Left ventricle myocardium inferior (tissue), 1 donor: ENCODE data around the gene CCDC51. TPM values are rescaled to one million over a fixed set of nuclear protein-coding genes. Genes with fewer than 3 reads are reported as not detected.

ENCODE experiments used
- DNase-seq: peaks from one replicate; pipeline ENCODE4 v3.0.0-alpha.2; 2020
- H3K27ac ChIP-seq: fragments of 200-600 bp; replicated peaks from 2 replicates; pipeline ENCODE4 v1.8.0; 2021
- H3K27me3 ChIP-seq: fragments of 200-600 bp; 2 replicates; pipeline ENCODE4 v1.8.0; 2021; ENCODE audit warnings: low read depth
- H3K36me3 ChIP-seq: fragments of 200-600 bp; 2 replicates; pipeline ENCODE4 v1.8.0; 2021
- H3K4me1 ChIP-seq: fragments of 200-600 bp; 2 replicates; pipeline ENCODE4 v1.8.0; 2021
- H3K4me3 ChIP-seq: fragments of 200-600 bp; 2 replicates; pipeline ENCODE4 v1.8.0; 2021; ENCODE audit warnings: mild to moderate bottlenecking, moderate library complexity
- H3K9me3 ChIP-seq: fragments of 200-600 bp; replicated peaks from 2 replicates; pipeline ENCODE4 v1.8.0; 2021
- CTCF ChIP-seq: fragments of 200-600 bp; IDR thresholded peaks from 2 replicates; pipeline ENCODE4 v1.8.0; 2021; ENCODE audit warnings: antibody characterized with exemption, mild to moderate bottlenecking, borderline replicate concordance
- intact Hi-C: fragments of 100-400 bp; cut with micrococcal nuclease; formaldehyde crosslinking; loops from one replicate; pipeline ENCODE4 v1.11.0; 2022
- total RNA-seq: library from RNA; stranded (reverse); fragmentation: NEBNext Ultra II Directional; extraction: Animal tissue kit (Norgen Biotek cat#: 25700); gene quantifications from one replicate; pipeline ENCODE4 v1.2.1, GENCODE V29; 2021
- donor health status: DM: no; HTN: yes; CAD: no; lungs with severe emphysema.

CCDC51 gene
- total RNA-seq, 1 donor from 2014 or later = 13.9 TPM

DNA sequence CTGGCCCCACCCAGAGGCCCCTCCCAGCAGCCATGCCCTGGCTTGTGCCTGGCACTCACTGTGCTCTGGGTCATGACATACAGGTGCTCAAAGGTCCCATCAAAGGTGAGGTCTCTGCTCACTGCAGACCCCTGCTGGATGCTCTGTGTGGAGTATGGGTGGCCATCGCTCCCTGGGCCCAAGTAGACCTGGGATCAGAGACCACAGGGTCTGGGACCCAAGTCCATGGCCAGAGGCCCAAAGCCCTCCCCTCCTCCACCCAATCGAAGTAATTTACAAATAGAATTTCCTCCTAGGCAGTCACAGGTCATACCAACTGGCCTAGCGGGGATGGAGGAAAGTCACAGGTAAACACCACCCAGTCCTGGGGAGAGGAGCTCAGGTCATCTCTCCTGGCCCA is 17.6 kb downstream of the CCDC51 start:
- no peaks in the 10 kb centered on the region for H3K9me3 ChIP-seq
- peaks cover 31% of the 10 kb centered on the region for H3K36me3 ChIP-seq
- TF ChIP-seq CTCF = no peak
- DNase-seq = no peak
- H3K4me1 ChIP-seq = peaks cover 62% of the 10 kb centered on the region
- H3K27me3 ChIP-seq = no peaks in the 10 kb centered on the region
- no peak overlapping the region for H3K27ac ChIP-seq
- H3K4me3 ChIP-seq = no peak overlapping the region
- intact Hi-C loops = no loop called here

DNA sequence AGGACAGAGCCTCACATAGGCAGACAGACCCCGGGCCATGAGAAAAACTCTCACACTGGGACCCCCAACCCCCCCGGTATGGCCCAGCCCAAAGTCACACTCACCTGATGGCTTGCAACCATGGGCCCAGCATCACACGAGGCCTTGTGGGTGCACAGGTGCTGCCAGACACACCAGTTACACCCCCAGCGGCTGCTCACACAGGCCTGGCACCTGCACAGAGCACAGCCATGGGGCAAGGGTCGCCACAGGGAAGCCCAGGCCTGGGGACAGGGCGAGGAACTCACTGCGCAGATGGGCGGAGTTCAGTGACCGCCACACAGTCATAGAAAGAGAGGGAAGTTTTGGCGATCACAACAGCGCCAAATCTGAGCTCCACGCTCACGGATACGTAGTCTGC is 19.4 kb downstream of the CCDC51 start:
- Histone ChIP-seq H3K27ac (no peak overlapping the region), H3K4me3 (no peak overlapping the region), H3K27me3 (no peaks in the 10 kb centered on the region), H3K4me1 (peaks cover 45% of the 10 kb centered on the region), H3K36me3 (peaks cover 47% of the 10 kb centered on the region), H3K9me3 (no peaks in the 10 kb centered on the region)
- intact Hi-C loops = no loop called here
- TF ChIP-seq CTCF = no peak
- no peak for DNase-seq

DNA sequence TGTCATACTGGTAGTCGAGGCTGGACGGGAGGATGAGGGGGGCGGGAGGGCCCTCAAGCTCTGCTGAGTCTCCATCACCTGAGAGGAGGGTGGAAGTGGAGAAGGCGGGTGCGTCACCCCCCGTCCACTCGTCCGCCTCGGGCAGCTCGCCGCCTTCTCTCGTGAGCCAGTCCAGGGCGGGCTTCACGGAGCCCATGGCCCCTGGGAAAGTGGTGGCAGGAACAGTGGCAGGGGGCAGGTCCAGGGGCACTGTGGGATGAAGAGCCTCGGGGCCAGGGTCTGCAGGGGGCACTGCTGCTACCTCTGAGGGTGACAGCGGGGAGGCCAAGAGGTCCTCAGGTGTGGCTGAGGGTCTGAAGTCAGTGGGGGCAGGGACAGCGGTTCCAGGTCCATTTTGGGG is 20.3 kb downstream of the CCDC51 start:
- intact Hi-C loops = no loop called here
- H3K36me3 ChIP-seq = peaks cover 57% of the 10 kb centered on the region
- no peaks in the 10 kb centered on the region for H3K9me3 ChIP-seq
- no peak for DNase-seq
- H3K4me3 ChIP-seq = no peak overlapping the region
- H3K27ac ChIP-seq = no peak overlapping the region
- peaks cover 35% of the 10 kb centered on the region for H3K4me1 ChIP-seq
- TF ChIP-seq CTCF = no peak
- no peaks in the 10 kb centered on the region for H3K27me3 ChIP-seq

DNA sequence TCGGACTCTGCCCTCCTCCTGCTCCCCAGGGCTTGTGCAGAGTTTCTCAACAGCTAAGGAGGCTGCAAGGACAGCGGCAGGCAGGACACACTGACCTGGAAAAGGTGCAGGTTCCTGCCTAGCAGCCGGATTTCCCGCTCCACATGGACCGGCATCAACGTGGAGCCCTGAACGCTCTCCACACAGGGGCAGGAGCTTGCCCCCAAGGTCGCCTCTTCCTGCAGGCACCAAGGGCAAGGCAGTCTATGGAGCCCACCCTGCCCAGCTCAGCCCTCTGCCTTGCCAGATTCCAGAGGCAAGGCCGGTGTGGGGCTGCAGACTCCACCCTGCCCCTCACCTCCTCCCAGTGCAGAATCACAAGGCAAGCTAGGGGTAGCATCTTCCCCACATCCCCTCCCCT is 20.8 kb downstream of the CCDC51 start:
- H3K36me3 ChIP-seq = peaks cover 61% of the 10 kb centered on the region
- intact Hi-C loops = no loop called here

GRCh38 chr3:48418651-48419050 is 21.3 kb downstream of the CCDC51 start:
- Histone ChIP-seq H3K4me3 (no peak overlapping the region), H3K4me1 (peaks cover 26% of the 10 kb centered on the region), H3K36me3 (peaks cover 66% of the 10 kb centered on the region), H3K9me3 (no peaks in the 10 kb centered on the region), H3K27ac (no peak overlapping the region), H3K27me3 (no peaks in the 10 kb centered on the region)
- no peak for TF ChIP-seq CTCF
- no peak for DNase-seq
- intact Hi-C loops = no loop called here

More for the DNA sequence above, 20.8 kb downstream of the CCDC51 start:
- Histone ChIP-seq H3K4me1 (peaks cover 31% of the 10 kb centered on the region), H3K27ac (no peak overlapping the region), H3K27me3 (no peaks in the 10 kb centered on the region), H3K9me3 (no peaks in the 10 kb centered on the region), H3K4me3 (no peak overlapping the region)
- DNase-seq = no peak
- no peak for TF ChIP-seq CTCF

DNA sequence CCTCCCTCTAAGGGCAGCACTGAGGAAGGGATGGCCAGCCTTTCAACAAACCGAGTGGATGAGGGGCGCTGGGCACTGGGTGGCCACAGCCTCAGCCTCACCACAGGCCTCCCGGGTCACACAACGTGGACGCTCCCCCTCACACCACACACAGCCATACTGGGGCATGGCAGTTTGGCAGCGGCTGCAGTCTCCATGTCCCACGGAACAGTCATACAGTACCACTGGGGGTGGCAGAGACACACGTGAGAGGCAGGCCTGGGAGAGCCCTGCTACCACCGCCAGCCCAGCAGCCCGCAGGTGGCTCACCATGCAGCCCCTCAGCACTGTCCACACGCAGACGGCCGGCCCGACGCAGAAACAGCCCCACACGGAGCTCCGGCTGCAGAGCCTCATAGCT is 21.8 kb downstream of the CCDC51 start:
- Histone ChIP-seq H3K4me1 (peaks cover 21% of the 10 kb centered on the region), H3K9me3 (no peaks in the 10 kb centered on the region), H3K4me3 (no peak overlapping the region), H3K27ac (no peak overlapping the region), H3K36me3 (peaks cover 70% of the 10 kb centered on the region), H3K27me3 (no peaks in the 10 kb centered on the region)
- intact Hi-C loops = no loop called here
- TF ChIP-seq CTCF = no peak
- no peak for DNase-seq
